IMR-90 (cell line): Measurements from ENCODE around the gene IKBIP. TPM values are rescaled to one million over a fixed set of nuclear protein-coding genes. Genes with fewer than 3 reads are reported as not detected.

ENCODE experiments used
- ATAC-seq: fragments of 200-7000 bp; cut with Tn5 transposase; 2 replicates; pipeline ENCODE4 v1.9.1; 2020; ENCODE audit warnings: low read depth, mild to moderate bottlenecking, moderate library complexity
- BruUV-seq: library from RNA; stranded (reverse); fragments of 400-500 nt; replicated peaks from 2 replicates; lab custom pipeline; 2021; lab: Mats Ljungman, UMichigan
- CTCF ChIA-PET: fragments of 300-600 bp; formaldehyde crosslinking; extraction: SDS; loops from one replicate; lab custom pipeline; 2021; ENCODE audit warnings: antibody characterized with exemption; lab: Yijun Ruan, JAX
- POLR2A ChIA-PET: fragments of 300-600 bp; sonication (Branson Sonifier 250); formaldehyde crosslinking; loops from one replicate; lab custom pipeline; 2022; ENCODE audit warnings: antibody characterized with exemption; ENCODE audit not compliant: unreplicated experiment; lab: Charles Lee
- DNase-seq: peaks from one replicate; pipeline ENCODE4 v3.0.0; 2013
- H2AFZ ChIP-seq: replicated peaks from 2 replicates; pipeline ENCODE3; 2013; ENCODE audit warnings: low read length, mild to moderate bottlenecking; ENCODE audit not compliant: poor library complexity
- H2AK5ac ChIP-seq: 2 replicates; pipeline ENCODE4 v1.6.1; 2013; ENCODE audit warnings: low read depth, low read length, inconsistent platforms
- H2AK9ac ChIP-seq: replicated peaks from 2 replicates; pipeline ENCODE3; 2013; ENCODE audit warnings: mild to moderate bottlenecking, low read depth, low read length, moderate library complexity; ENCODE audit not compliant: poor library complexity
- H2BK120ac ChIP-seq: 2 replicates; pipeline ENCODE4 v1.6.1; 2013; ENCODE audit warnings: low read depth, low read length, inconsistent platforms
- H2BK15ac ChIP-seq: 3 replicates; pipeline ENCODE4 v1.6.1; 2013; ENCODE audit warnings: low read depth, low read length, inconsistent platforms
- H2BK20ac ChIP-seq: 2 replicates; pipeline ENCODE4 v1.6.1; 2013; ENCODE audit warnings: low read depth, mild to moderate bottlenecking, inconsistent platforms, low read length, moderate library complexity
- H2BK5ac ChIP-seq: 2 replicates; pipeline ENCODE4 v1.6.1; 2013; ENCODE audit warnings: mild to moderate bottlenecking, low read depth, low read length, inconsistent platforms; ENCODE audit not compliant: poor library complexity, severe bottlenecking
- H3K14ac ChIP-seq: replicated peaks from 2 replicates; pipeline ENCODE4 v1.6.1; 2013; ENCODE audit warnings: low read depth, low read length, inconsistent platforms
- H3K18ac ChIP-seq: 2 replicates; pipeline ENCODE4 v1.6.1; 2013; ENCODE audit warnings: low read depth, low read length, control low read depth
- H3K23ac ChIP-seq: 2 replicates; pipeline ENCODE4 v1.6.1; 2013; ENCODE audit warnings: low read depth, low read length, inconsistent platforms
- H3K27ac ChIP-seq: 2 replicates; pipeline ENCODE4 v1.5.1; 2013; ENCODE audit warnings: mild to moderate bottlenecking, control low read depth, low read length; ENCODE audit not compliant: insufficient read depth
- H3K27me3 ChIP-seq: 2 replicates; pipeline ENCODE4 v1.6.1; 2013; ENCODE audit warnings: low read length; ENCODE audit not compliant: control insufficient read depth, insufficient read depth
- H3K36me3 ChIP-seq: 2 replicates; pipeline ENCODE4 v1.6.1; 2013; ENCODE audit warnings: low read length, mixed read lengths; ENCODE audit not compliant: control insufficient read depth, insufficient read depth
- H3K4ac ChIP-seq: 2 replicates; pipeline ENCODE4 v1.6.1; 2013; ENCODE audit warnings: low read depth, low read length, inconsistent platforms
- H3K4me1 ChIP-seq: 2 replicates; pipeline ENCODE4 v1.6.1; 2013; ENCODE audit warnings: low read length, mixed read lengths; ENCODE audit not compliant: control insufficient read depth, insufficient read depth
- H3K4me2 ChIP-seq: 2 replicates; pipeline ENCODE4 v1.6.1; 2013; ENCODE audit warnings: low read depth, mild to moderate bottlenecking, control low read depth, low read length, moderate library complexity
- H3K4me3 ChIP-seq: 2 replicates; pipeline ENCODE4 v1.5.1; 2013; ENCODE audit warnings: low read depth, mild to moderate bottlenecking, control low read depth, low read length, moderate library complexity; ENCODE audit not compliant: insufficient read depth
- H3K56ac ChIP-seq: 2 replicates; pipeline ENCODE4 v1.6.1; 2013; ENCODE audit warnings: low read length, inconsistent platforms; ENCODE audit not compliant: insufficient read depth; ENCODE audit errors: extremely low read depth
- H3K79me1 ChIP-seq, 2 experiments: 2 replicates each; pipeline ENCODE4 v1.6.1; 2013; ENCODE audit warnings: low read length in 2 of 2, inconsistent platforms in 1 of 2, low read depth in 1 of 2
- H3K9ac ChIP-seq: 2 replicates; pipeline ENCODE4 v1.6.1; 2013; ENCODE audit warnings: low read depth, low read length, control low read depth
- H3K9me1 ChIP-seq: 2 replicates; pipeline ENCODE4 v1.6.1; 2013; ENCODE audit warnings: low read length, inconsistent platforms; ENCODE audit not compliant: insufficient read depth
- H3K9me3 ChIP-seq: 2 replicates; pipeline ENCODE4 v1.6.1; 2013; ENCODE audit warnings: low read length; ENCODE audit not compliant: control insufficient read depth, insufficient read depth
- H4K20me1 ChIP-seq: 2 replicates; pipeline ENCODE4 v1.6.1; 2013; ENCODE audit warnings: low read length, inconsistent platforms; ENCODE audit not compliant: insufficient read depth
- H4K5ac ChIP-seq: 2 replicates; pipeline ENCODE4 v1.6.1; 2013; ENCODE audit warnings: mild to moderate bottlenecking, low read depth, low read length, control low read depth
- H4K8ac ChIP-seq, 2 experiments: 2 replicates each; pipeline ENCODE4 v1.6.1; 2013; ENCODE audit warnings: low read depth in 2 of 2, low read length in 2 of 2, control low read depth in 1 of 2, inconsistent platforms in 1 of 2
- H4K91ac ChIP-seq: 2 replicates; pipeline ENCODE4 v1.6.1; 2013; ENCODE audit warnings: low read depth, low read length, inconsistent platforms; ENCODE audit not compliant: insufficient read depth
- RAD21 ChIP-seq: IDR thresholded peaks from 2 replicates; pipeline ENCODE4 v1.6.1; 2012; ENCODE audit warnings: low read length, improper control_type of control experiment
- RFX5 ChIP-seq: IDR thresholded peaks from 2 replicates; pipeline ENCODE4 v1.8.0; 2012; ENCODE audit warnings: low read depth, mild to moderate bottlenecking, low read length, moderate library complexity
- WGBS, 2 experiments: methylation state at CpG; one replicate each; pipeline versions ENCODE4 v1.1.5 to v1.1.7; 2013; ENCODE audit warnings: missing lambda C conversion rate in 2 of 2; ENCODE audit not compliant: insufficient read length in 1 of 2; ENCODE audit errors: extremely low coverage in 2 of 2; 5-methylcytosine and 5-hydroxymethylcytosine counted together
- dilution Hi-C: fragments of 300-500 bp; cut with HindIII; formaldehyde crosslinking; loops from one replicate; pipeline ENCODE4 v1.14.3; 2018; ENCODE audit warnings: low sequenced_read_pairs; ENCODE audit not compliant: unreplicated experiment
- in situ Hi-C: fragments of 300-500 bp; cut with MboI; formaldehyde crosslinking; loops from 3 replicates; pipeline ENCODE4 v1.14.3; 2019; ENCODE audit warnings: low sequenced_read_pairs, inconsistent platforms, mixed read lengths
- intact Hi-C: fragments of 100-400 bp; cut with micrococcal nuclease; formaldehyde crosslinking; loops from 2 replicates; pipeline ENCODE4 v1.10.0; 2022
- polyA plus RNA-seq, 3 experiments: library from polyadenylated mRNA; depleted of rRNA; stranded (reverse); fragments of >200 nt; gene quantifications; 2 replicates each; pipeline ENCODE4 v1.2.3, GENCODE V29; 2012; ENCODE audit warnings: low replicate concordance in 1 of 3
- total RNA-seq: library from RNA; depleted of rRNA; stranded (reverse); fragments of >200 nt; gene quantifications from 2 replicates; pipeline ENCODE4 v1.2.3, GENCODE V29; 2012
- TF ChIP-seq, protein P1 (sequence below): fragments of 150-350 bp; IDR thresholded peaks from 2 replicates; pipeline ENCODE4 v1.6.1; 2016; ENCODE audit warnings: low read depth, mild to moderate bottlenecking, low read length, moderate library complexity, borderline replicate concordance

Gene IKBIP
- total and polyA plus RNA-seq, 2 of the 4 experiments (the other 2 are of a cell fraction), result 37.1 to 52.7 TPM

DNA sequence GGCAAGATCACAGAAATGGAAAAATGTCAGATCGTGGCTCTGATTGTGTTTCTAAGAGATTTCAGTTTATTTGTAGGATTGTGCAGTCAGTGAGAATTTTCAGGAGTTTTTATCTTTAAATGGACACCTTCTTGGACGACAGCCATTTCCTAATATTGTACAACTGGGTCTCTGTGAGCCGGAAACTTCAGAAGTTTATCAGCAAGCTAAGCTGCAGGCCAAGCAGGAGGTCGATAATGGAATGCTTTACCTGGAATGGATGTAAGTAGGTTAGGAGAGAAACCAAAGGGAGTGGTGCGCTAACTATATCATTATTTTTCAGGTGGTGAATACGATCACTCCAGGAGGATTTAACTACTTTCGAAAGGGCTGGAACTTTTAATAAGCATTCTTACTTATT is 26.9 kb upstream of the IKBIP start:
- Histone ChIP-seq H2AFZ (no peak overlapping the region), H3K4me1 (no peaks in the 10 kb centered on the region), H4K8ac (no peak overlapping the region), H3K4me3 (no peak overlapping the region), H3K18ac (no peak overlapping the region), H3K56ac (no peak overlapping the region), H3K14ac (no peak overlapping the region), H3K9me1 (no peaks in the 10 kb centered on the region), H4K5ac (no peak overlapping the region), H3K36me3 (peaks cover 25% of the 10 kb centered on the region), H2BK15ac (no peak overlapping the region), H3K9ac (no peak overlapping the region), H2BK5ac (no peak overlapping the region), H2BK20ac (no peak overlapping the region), H4K91ac (no peak overlapping the region), H3K27ac (no peak overlapping the region), H3K4me2 (no peak overlapping the region), H3K23ac (no peak overlapping the region), H3K79me1 (peaks cover 2 to 15% of the 10 kb centered on the region in 2 experiments), H4K20me1 (no peaks in the 10 kb centered on the region), H3K4ac (no peak overlapping the region), H2BK120ac (no peak overlapping the region), H2AK5ac (no peak overlapping the region), H2AK9ac (no peak overlapping the region), H3K9me3 (no peaks in the 10 kb centered on the region), H3K27me3 (no peaks in the 10 kb centered on the region)
- in situ Hi-C loops (no loop called here), intact Hi-C loops (no loop called here), dilution Hi-C loops (no loop called here)
- no peak for DNase-seq
- WGBS, 2 experiments, result no CpG with 5 or more reads among the region's 7 CpGs
- TF ChIP-seq RFX5, result no peak
- TF ChIP-seq, protein P1, sequence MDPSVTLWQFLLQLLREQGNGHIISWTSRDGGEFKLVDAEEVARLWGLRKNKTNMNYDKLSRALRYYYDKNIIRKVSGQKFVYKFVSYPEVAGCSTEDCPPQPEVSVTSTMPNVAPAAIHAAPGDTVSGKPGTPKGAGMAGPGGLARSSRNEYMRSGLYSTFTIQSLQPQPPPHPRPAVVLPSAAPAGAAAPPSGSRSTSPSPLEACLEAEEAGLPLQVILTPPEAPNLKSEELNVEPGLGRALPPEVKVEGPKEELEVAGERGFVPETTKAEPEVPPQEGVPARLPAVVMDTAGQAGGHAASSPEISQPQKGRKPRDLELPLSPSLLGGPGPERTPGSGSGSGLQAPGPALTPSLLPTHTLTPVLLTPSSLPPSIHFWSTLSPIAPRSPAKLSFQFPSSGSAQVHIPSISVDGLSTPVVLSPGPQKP, result no peak
- no peak for TF ChIP-seq RAD21
- no TSS peak for BruUV-seq
- ChIA-PET CTCF (no interaction called here), POLR2A (no interaction called here)
- ATAC-seq, result no peak
